D341Med (cell line): Measurements from ENCODE around the gene SNX14.

Source experiments
- DNase-seq: peaks from one replicate; pipeline ENCODE4 v3.0.0; 2012; ENCODE audit warnings: low spot score

Gene SNX14

GRCh38 chr6:85463621-85464259 lies 129.9 kb downstream of the SNX14 start:
- no peak for DNase-seq

DNA sequence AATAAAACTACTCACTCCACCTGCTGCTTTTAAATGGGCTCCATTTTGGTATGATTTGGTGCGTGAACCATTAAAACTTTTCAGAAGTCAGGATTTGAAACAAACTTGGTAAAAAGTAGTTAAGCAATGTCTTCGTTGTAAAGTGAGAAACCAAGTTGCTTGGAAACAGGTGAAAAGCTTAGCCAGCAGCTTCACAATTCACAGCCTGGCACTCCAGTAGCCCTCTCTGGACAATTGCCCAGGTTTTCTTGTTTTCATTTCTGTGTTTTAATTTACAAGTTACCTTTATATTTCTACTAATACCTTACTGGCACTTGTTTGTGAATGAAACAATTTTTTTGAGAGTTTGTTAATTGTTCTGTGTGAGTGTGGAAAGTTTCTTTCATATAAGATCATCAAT lies 131.0 kb downstream of the SNX14 start:
- no peak for DNase-seq

GRCh38 chr6:85461798-85462170 lies 131.9 kb downstream of the SNX14 start:
- DNase-seq, result no peak

DNA sequence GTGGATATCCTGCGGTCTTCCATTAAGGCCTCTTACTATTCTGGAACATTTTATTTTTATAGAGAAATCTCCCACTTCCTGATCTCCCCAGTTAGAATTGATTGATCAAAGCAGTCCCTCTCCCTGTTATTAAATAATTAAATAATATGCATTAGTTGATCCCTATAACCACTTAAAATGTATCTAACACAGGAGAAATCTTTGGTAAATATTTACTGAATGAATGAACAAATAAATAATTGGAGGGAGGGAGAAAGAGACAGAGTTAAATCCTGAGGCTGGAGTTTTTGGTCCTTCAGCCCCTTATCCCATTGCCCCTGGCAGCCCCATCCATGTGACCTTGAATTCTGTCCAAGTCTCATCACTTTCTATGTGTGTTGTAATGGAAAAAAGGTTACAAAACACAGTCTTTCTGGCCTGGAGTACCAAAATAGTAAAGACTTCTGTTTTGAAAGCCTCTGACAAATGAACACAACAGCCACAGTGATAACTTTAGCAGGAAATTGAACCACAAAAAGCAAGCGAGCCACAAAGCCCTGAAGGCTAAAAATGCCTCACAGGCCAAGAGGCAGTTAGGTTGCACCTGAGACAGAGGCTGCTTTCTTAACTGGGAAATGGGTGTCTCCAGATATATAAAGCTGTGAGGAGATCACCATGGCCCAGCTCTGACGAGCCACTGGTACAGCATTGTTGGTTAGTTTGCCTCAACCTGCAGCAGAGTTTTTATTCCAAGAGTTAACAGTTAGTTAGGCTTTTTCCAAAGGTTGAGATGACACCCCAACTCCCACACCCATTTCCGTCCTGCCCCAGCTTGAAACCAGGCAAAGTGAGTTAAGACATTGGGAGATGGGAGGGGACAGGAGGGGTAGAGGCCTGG lies 132.5 kb downstream of the SNX14 start:
- DNase-seq, result no peak

GRCh38 chr6:85460154-85460920 lies 133.3 kb downstream of the SNX14 start:
- DNase-seq, result no peak

DNA sequence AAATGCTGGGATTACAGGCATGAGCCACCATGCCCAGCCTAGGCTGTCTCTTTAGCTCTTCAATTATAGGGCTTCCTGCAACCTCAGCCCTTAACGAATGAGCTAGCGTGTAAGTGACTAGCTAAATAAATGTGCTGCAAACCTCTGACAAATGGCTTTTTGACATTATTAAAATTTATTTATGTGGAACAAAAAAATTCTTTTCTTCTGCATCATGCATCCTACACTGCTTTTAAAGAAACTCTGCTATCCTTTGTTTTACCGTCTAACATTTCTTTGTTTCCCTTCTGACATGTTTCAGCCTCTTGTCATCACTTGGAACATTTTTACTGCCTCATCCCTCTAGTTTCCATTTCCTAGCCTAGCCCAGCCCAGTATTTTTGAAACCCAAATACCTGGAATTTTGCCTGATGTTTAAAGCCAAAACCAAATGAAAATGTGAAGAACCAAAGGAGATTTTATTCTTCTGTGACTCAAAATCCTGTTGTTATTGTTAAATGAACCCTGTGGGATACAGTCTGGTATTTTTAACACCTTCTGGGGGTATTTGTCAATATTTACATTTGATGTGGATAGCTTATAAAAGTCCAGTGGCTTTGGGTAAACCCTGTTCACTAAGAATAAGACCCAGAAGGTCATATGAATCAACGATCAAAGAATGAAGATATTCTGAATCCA lies 134.3 kb downstream of the SNX14 start:
- no peak for DNase-seq

GRCh38 chr6:85458782-85459181 lies 134.9 kb downstream of the SNX14 start:
- DNase-seq, result no peak

GRCh38 chr6:85458184-85458583 lies 135.5 kb downstream of the SNX14 start:
- DNase-seq, result no peak

- no peak for DNase-seq
Observed at GRCh38 chr6:85456782-85457181, 136.9 kb downstream of the SNX14 start.
